GM12891 (cell line): ENCODE measurements around the gene EHMT2.

Experiments used
- POLR2A ChIP-seq: IDR thresholded peaks from 2 replicates; pipeline ENCODE4 v1.6.1; 2011; ENCODE audit warnings: low read depth, low read length, control low read depth
- POLR2AphosphoS5 ChIP-seq: IDR thresholded peaks from 2 replicates; pipeline ENCODE4 v1.6.1; 2011; ENCODE audit warnings: low read depth, low read length, control low read depth

DNA sequence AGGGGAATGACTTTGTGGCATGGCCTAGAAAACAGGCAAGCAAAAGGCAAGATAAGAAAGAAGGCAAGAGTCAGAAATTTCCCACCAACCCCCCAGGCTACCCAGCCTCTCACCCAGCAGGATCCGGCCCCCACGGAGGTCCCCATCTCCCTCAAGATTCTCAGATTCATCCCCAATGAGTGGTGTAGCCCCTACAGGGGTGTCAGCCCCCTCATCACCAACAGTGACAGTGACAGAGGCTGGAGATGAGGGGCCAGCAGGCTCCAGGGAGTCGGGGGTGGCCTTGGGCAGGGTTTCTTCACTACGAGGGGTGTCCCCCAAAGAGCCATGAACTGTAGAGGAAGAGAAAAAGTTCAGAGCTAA lies 1.0 kb downstream of the EHMT2 start:
- TF ChIP-seq POLR2AphosphoS5 (no peak), POLR2A (no peak)
